SK-N-SH (cell line): ENCODE measurements around the gene ADAMTS17. TPM values are rescaled to one million over a fixed set of nuclear protein-coding genes. Genes with fewer than 3 reads are reported as not detected.

Experiments used
- CTCF ChIA-PET: fragments of 300-600, 350-600 bp; formaldehyde crosslinking; extraction: SDS; loops from one replicate; lab custom pipeline; 2021; lab: Yijun Ruan, JAX
- POLR2A ChIA-PET: fragments of 350-600 bp; sonication (Branson Sonifier 250); formaldehyde crosslinking; extraction: SDS; loops from one replicate; lab custom pipeline; 2020; ENCODE audit warnings: antibody characterized with exemption, inconsistent platforms; lab: Yijun Ruan, JAX
- DNase-seq: peaks from one replicate; pipeline ENCODE4 v3.0.0; 2012
- H2AFZ ChIP-seq: fragments of 200-600 bp; sonication (generic); 2 replicates; pipeline ENCODE4 v1.8.1; 2016; ENCODE audit warnings: antibody characterized with exemption, mild to moderate bottlenecking, low read depth
- H3F3A ChIP-seq: fragments of 200-600 bp; sonication (generic); replicated peaks from 2 replicates; pipeline ENCODE3; 2016; ENCODE audit warnings: antibody characterized with exemption, mild to moderate bottlenecking; ENCODE audit not compliant: insufficient read depth
- H3K27ac ChIP-seq, 2 experiments: fragments of 200-500 bp in 1 of 2; fragments of 200-600 bp in 1 of 2; sonication (Bioruptor generic) in 1 of 2; sonication (generic), shearing (Covaris generic) in 1 of 2; 2 replicates each; pipeline versions ENCODE4 v1.5.1 to v1.6.1; 2014 to 2016; ENCODE audit warnings: low read depth in 2 of 2, inconsistent platforms in 1 of 2, low read length in 1 of 2, mild to moderate bottlenecking in 1 of 2, mixed read lengths in 1 of 2
- H3K27me3 ChIP-seq: fragments of 200-600 bp; sonication (generic), shearing (Covaris generic); 2 replicates; pipeline ENCODE4 v1.6.1; 2016; ENCODE audit warnings: mixed run types; ENCODE audit not compliant: insufficient read depth
- H3K36me3 ChIP-seq, 2 experiments: fragments of 200-500 bp in 1 of 2; fragments of 200-600 bp in 1 of 2; sonication (Bioruptor generic) in 1 of 2; sonication (generic) in 1 of 2; replicated peaks in 1 of 2; 2 replicates each; pipeline versions ENCODE3 to v1.5.1; 2014 to 2016; ENCODE audit warnings: low read length in 1 of 2, mild to moderate bottlenecking in 1 of 2; ENCODE audit not compliant: insufficient read depth in 2 of 2, control insufficient read depth in 1 of 2
- H3K4me1 ChIP-seq, 2 experiments: fragments of 200-500 bp in 1 of 2; fragments of 200-600 bp in 1 of 2; sonication (Bioruptor generic) in 1 of 2; sonication (generic), shearing (Covaris generic) in 1 of 2; 2 replicates each; pipeline versions ENCODE4 v1.5.1 to v1.6.1; 2014 to 2016; ENCODE audit warnings: low read depth in 1 of 2, low read length in 1 of 2, mixed run types in 1 of 2; ENCODE audit not compliant: insufficient read depth in 2 of 2, control insufficient read depth in 1 of 2
- H3K4me2 ChIP-seq: fragments of 200-600 bp; sonication (generic), shearing (Covaris generic); 2 replicates; pipeline ENCODE4 v1.6.1; 2017; ENCODE audit warnings: mixed run types
- H3K4me3 ChIP-seq, 2 experiments: fragments of 200-500 bp in 1 of 2; fragments of 200-600 bp in 1 of 2; sonication (Bioruptor generic) in 1 of 2; sonication (generic), shearing (Covaris generic) in 1 of 2; 2 replicates each; pipeline versions ENCODE4 v1.5.1 to v1.8.1; 2014 to 2016; ENCODE audit warnings: low read depth in 2 of 2, inconsistent platforms in 1 of 2, low read length in 1 of 2, mild to moderate bottlenecking in 1 of 2, mixed read lengths in 1 of 2, moderate library complexity in 1 of 2
- H3K79me2 ChIP-seq: fragments of 200-600 bp; sonication (generic); 2 replicates; pipeline ENCODE4 v1.8.1; 2017; ENCODE audit warnings: mild to moderate bottlenecking; ENCODE audit not compliant: insufficient read depth
- H3K9ac ChIP-seq: fragments of 200-600 bp; sonication (generic); 2 replicates; pipeline ENCODE4 v1.6.1; 2017; ENCODE audit warnings: mixed run types
- H3K9me2 ChIP-seq: fragments of 200-600 bp; sonication (generic); 2 replicates; pipeline ENCODE4 v1.6.1; 2017; ENCODE audit warnings: mixed run types
- H3K9me3 ChIP-seq: fragments of 200-600 bp; sonication (generic); 2 replicates; pipeline ENCODE4 v1.6.1; 2017; ENCODE audit warnings: mixed run types, mild to moderate bottlenecking, moderate library complexity
- H4K20me1 ChIP-seq: fragments of 200-600 bp; sonication (generic); 2 replicates; pipeline ENCODE4 v1.6.1; 2017; ENCODE audit warnings: mild to moderate bottlenecking, mixed run types; ENCODE audit not compliant: insufficient read depth
- ELF1 ChIP-seq: IDR thresholded peaks from 2 replicates; pipeline ENCODE4 v1.4.0; 2012
- EP300 ChIP-seq, 2 experiments: IDR thresholded peaks; 2 replicates each; pipeline versions ENCODE4 v1.4.0 to v1.6.1; 2012; ENCODE audit warnings: borderline replicate concordance in 1 of 2, low read depth in 1 of 2, low read length in 1 of 2
- FOXJ3 ChIP-seq: sonication (generic); formaldehyde crosslinking; IDR thresholded peaks from 2 replicates; pipeline ENCODE4 v1.5.1; 2020; ENCODE audit warnings: mild to moderate bottlenecking, missing genetic modification reagents
- FOXM1 ChIP-seq: IDR thresholded peaks from 2 replicates; pipeline ENCODE4 v1.4.0; 2012; ENCODE audit warnings: low read depth, mild to moderate bottlenecking
- GATA2 ChIP-seq: sonication (generic); formaldehyde crosslinking; IDR thresholded peaks from 2 replicates; pipeline ENCODE4 v1.5.0; 2020; ENCODE audit warnings: mild to moderate bottlenecking, missing genetic modification reagents
- IRF3 ChIP-seq: fragments of 150-350 bp; IDR thresholded peaks from 2 replicates; pipeline ENCODE4 v1.6.1; 2016; ENCODE audit warnings: mild to moderate bottlenecking, low read depth, low read length
- JUND ChIP-seq: IDR thresholded peaks from 2 replicates; pipeline ENCODE4 v1.4.0; 2012
- MAX ChIP-seq: IDR thresholded peaks from 2 replicates; pipeline ENCODE4 v1.4.0; 2012; ENCODE audit warnings: low read depth
- NRF1 ChIP-seq: IDR thresholded peaks from 2 replicates; pipeline ENCODE4 v1.6.1; 2012; ENCODE audit warnings: low read depth, mild to moderate bottlenecking, low read length
- POLR2AphosphoS5 ChIP-seq: IDR thresholded peaks from 2 replicates; pipeline ENCODE4 v1.6.1; 2012; ENCODE audit warnings: low read depth, low read length
- RXRA ChIP-seq: IDR thresholded peaks from 2 replicates; pipeline ENCODE4 v1.4.0; 2012; ENCODE audit warnings: low read depth, mild to moderate bottlenecking, borderline replicate concordance
- TAF1 ChIP-seq: IDR thresholded peaks from 2 replicates; pipeline ENCODE4 v1.6.1; 2012; ENCODE audit warnings: low read depth, mild to moderate bottlenecking, low read length, moderate library complexity, borderline replicate concordance
- TCF12 ChIP-seq: IDR thresholded peaks from 2 replicates; pipeline ENCODE4 v1.4.0; 2012
- WGBS: methylation state at CpG from one replicate; pipeline ENCODE4 v1.1.6; 2017; ENCODE audit warnings: low lambda C conversion rate; 5-methylcytosine and 5-hydroxymethylcytosine counted together
- polyA plus RNA-seq, 3 experiments: library from polyadenylated mRNA; depleted of rRNA; stranded (reverse); fragments of >200 nt; gene quantifications; 2 replicates each; pipeline ENCODE4 v1.2.3, GENCODE V29; 2012
- TF ChIP-seq, protein P1 (sequence below): IDR thresholded peaks from 2 replicates; pipeline ENCODE4 v1.6.1; 2012; ENCODE audit warnings: mild to moderate bottlenecking, low read depth, low read length, moderate library complexity
- TF ChIP-seq, protein P2 (sequence below): IDR thresholded peaks from 2 replicates; pipeline ENCODE4; 2012
- TF ChIP-seq, protein P3 (sequence below): fragments of 150-350 bp; IDR thresholded peaks from 2 replicates; pipeline ENCODE4 v1.6.1; 2017; ENCODE audit warnings: antibody characterized with exemption, low read length, low read depth, borderline replicate concordance

Gene ADAMTS17
- polyA plus RNA-seq, 1 of the 3 experiments (the other 2 are of a cell fraction), result not detected

- WGBS, result 38% methylated on average over 20 of the region's 20 CpGs
Measured at GRCh38 chr15:100234158-100235029, 107.4 kb downstream of the ADAMTS17 start.

GRCh38 chr15:100230784-100231183, 111.0 kb downstream of the ADAMTS17 start:
- ChIA-PET POLR2A (no interaction called here), CTCF (no interaction called here)
- no peaks in the 10 kb centered on the region; a peak in 1 of 4 replicates for H3K4me1 ChIP-seq
- H3K4me2 ChIP-seq, result no peak overlapping the region
- H3K9me2 ChIP-seq, result no peaks in the 10 kb centered on the region
- H3K36me3 ChIP-seq, result no peaks in the 10 kb centered on the region
- H3K27ac ChIP-seq, result no peak overlapping the region
- no peak overlapping the region for H3K4me3 ChIP-seq
- no peaks in the 10 kb centered on the region for H3K27me3 ChIP-seq
- no peaks in the 10 kb centered on the region for H4K20me1 ChIP-seq
- 24% methylated on average over 4 of the region's 4 CpGs for WGBS
- no peak for DNase-seq
- no peaks in the 10 kb centered on the region for H3F3A ChIP-seq
- no peak overlapping the region for H3K9ac ChIP-seq
- H3K79me2 ChIP-seq, result no peaks in the 10 kb centered on the region
- H2AFZ ChIP-seq, result no peak overlapping the region
- H3K9me3 ChIP-seq, result no peaks in the 10 kb centered on the region
- no peak for TF ChIP-seq TAF1
- no peak for TF ChIP-seq GATA2 (CRISPR knock-in tag)
- TF ChIP-seq MAX, result no peak
- TF ChIP-seq RXRA, result no peak
- TF ChIP-seq, protein P1, sequence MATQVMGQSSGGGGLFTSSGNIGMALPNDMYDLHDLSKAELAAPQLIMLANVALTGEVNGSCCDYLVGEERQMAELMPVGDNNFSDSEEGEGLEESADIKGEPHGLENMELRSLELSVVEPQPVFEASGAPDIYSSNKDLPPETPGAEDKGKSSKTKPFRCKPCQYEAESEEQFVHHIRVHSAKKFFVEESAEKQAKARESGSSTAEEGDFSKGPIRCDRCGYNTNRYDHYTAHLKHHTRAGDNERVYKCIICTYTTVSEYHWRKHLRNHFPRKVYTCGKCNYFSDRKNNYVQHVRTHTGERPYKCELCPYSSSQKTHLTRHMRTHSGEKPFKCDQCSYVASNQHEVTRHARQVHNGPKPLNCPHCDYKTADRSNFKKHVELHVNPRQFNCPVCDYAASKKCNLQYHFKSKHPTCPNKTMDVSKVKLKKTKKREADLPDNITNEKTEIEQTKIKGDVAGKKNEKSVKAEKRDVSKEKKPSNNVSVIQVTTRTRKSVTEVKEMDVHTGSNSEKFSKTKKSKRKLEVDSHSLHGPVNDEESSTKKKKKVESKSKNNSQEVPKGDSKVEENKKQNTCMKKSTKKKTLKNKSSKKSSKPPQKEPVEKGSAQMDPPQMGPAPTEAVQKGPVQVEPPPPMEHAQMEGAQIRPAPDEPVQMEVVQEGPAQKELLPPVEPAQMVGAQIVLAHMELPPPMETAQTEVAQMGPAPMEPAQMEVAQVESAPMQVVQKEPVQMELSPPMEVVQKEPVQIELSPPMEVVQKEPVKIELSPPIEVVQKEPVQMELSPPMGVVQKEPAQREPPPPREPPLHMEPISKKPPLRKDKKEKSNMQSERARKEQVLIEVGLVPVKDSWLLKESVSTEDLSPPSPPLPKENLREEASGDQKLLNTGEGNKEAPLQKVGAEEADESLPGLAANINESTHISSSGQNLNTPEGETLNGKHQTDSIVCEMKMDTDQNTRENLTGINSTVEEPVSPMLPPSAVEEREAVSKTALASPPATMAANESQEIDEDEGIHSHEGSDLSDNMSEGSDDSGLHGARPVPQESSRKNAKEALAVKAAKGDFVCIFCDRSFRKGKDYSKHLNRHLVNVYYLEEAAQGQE, result no peak
- TF ChIP-seq, protein P2, sequence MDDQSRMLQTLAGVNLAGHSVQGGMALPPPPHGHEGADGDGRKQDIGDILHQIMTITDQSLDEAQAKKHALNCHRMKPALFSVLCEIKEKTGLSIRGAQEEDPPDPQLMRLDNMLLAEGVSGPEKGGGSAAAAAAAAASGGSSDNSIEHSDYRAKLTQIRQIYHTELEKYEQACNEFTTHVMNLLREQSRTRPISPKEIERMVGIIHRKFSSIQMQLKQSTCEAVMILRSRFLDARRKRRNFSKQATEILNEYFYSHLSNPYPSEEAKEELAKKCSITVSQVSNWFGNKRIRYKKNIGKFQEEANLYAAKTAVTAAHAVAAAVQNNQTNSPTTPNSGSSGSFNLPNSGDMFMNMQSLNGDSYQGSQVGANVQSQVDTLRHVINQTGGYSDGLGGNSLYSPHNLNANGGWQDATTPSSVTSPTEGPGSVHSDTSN, result no peak
- no peak for TF ChIP-seq NRF1
- TF ChIP-seq FOXJ3 (CRISPR knock-in tag), result no peak
- no peak for TF ChIP-seq TCF12
- no peak for TF ChIP-seq POLR2AphosphoS5

More at GRCh38 chr15:100234158-100235029, 107.4 kb downstream of the ADAMTS17 start:
- H3K9me3 ChIP-seq, result no peaks in the 10 kb centered on the region
- no peaks in the 10 kb centered on the region for H3K27me3 ChIP-seq
- POLR2A ChIA-PET, result no interaction called here
- DNase-seq, result no peak
- H2AFZ ChIP-seq, result no peak overlapping the region
- H4K20me1 ChIP-seq, result no peaks in the 10 kb centered on the region
- CTCF ChIA-PET, result interaction anchor here (0.7 to 1.3 kb wide), 2 partner anchors 17 to 104 kb away, joined by 3 read pairs; no protein-coding TSS in a partner anchor
- H3K9me2 ChIP-seq, result no peaks in the 10 kb centered on the region
- no peaks in the 10 kb centered on the region; a peak in 1 of 4 replicates for H3K4me1 ChIP-seq
- no peak overlapping the region for H3K27ac ChIP-seq
- H3K79me2 ChIP-seq, result no peaks in the 10 kb centered on the region
- TF ChIP-seq, protein P2, result no peak
- TF ChIP-seq JUND (no peak), NRF1 (no peak), EP300 (IDR thresholded peaks at IDR 0.05; ENCODE audit: borderline replicate concordance in 1 of 2, low read depth in 1 of 2, low read length in 1 of 2) (no peak), FOXM1 (no peak), IRF3 (no peak), TAF1 (no peak), ELF1 (no peak), POLR2AphosphoS5 (no peak)
- TF ChIP-seq, protein P3, sequence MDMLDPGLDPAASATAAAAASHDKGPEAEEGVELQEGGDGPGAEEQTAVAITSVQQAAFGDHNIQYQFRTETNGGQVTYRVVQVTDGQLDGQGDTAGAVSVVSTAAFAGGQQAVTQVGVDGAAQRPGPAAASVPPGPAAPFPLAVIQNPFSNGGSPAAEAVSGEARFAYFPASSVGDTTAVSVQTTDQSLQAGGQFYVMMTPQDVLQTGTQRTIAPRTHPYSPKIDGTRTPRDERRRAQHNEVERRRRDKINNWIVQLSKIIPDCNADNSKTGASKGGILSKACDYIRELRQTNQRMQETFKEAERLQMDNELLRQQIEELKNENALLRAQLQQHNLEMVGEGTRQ, result no peak
- H3K36me3 ChIP-seq, result no peaks in the 10 kb centered on the region
- no peak overlapping the region for H3K9ac ChIP-seq
- no peaks in the 10 kb centered on the region for H3F3A ChIP-seq
- H3K4me3 ChIP-seq, result no peak overlapping the region
- no peak overlapping the region for H3K4me2 ChIP-seq
